Measurements from ENCODE around the gene GPANK1.

GPANK1 gene

GRCh38 chr6:31624070-31624469 lies 40.7 kb downstream of the GPANK1 start:
- CTCF ChIA-PET, result no interaction called here
- no peak for TF ChIP-seq FOXK2 (IDR thresholded peaks at IDR 0.05)
- no peak for TF ChIP-seq NFRKB (IDR thresholded peaks at IDR 0.05)
- no peak for TF ChIP-seq ZNF384 (IDR thresholded peaks at IDR 0.05)
- TF ChIP-seq BHLHE40 (IDR thresholded peaks at IDR 0.05; ENCODE audit: borderline replicate concordance), result no peak
- POLR2A ChIA-PET, result interaction anchor here (2.3 kb wide), 1 partner anchor 14 kb away, joined by 6 read pairs; no protein-coding TSS in a partner anchor
- DNase-seq (ENCODE audit: extremely low spot score), result no peak

- TF ChIP-seq HDGF (IDR thresholded peaks at IDR 0.05; ENCODE audit: borderline replicate concordance) (no peak), FOXM1 (IDR thresholded peaks at IDR 0.05; ENCODE audit: borderline replicate concordance) (no peak), NFRKB (IDR thresholded peaks at IDR 0.05) (no peak), L3MBTL2 (conservative IDR thresholded peaks at IDR 0.05) (no peak), ZNF384 (IDR thresholded peaks at IDR 0.05) (no peak), SUZ12 (IDR thresholded peaks at IDR 0.05) (no peak), TARDBP (IDR thresholded peaks at IDR 0.05) (no peak), SP1 (IDR thresholded peaks at IDR 0.05) (no peak), LEF1 (IDR thresholded peaks at IDR 0.05; ENCODE audit: borderline replicate concordance) (no peak), ELF4 (IDR thresholded peaks at IDR 0.05) (no peak), ARNT (IDR thresholded peaks at IDR 0.05) (no peak)
- TF ChIP-seq, protein P1, sequence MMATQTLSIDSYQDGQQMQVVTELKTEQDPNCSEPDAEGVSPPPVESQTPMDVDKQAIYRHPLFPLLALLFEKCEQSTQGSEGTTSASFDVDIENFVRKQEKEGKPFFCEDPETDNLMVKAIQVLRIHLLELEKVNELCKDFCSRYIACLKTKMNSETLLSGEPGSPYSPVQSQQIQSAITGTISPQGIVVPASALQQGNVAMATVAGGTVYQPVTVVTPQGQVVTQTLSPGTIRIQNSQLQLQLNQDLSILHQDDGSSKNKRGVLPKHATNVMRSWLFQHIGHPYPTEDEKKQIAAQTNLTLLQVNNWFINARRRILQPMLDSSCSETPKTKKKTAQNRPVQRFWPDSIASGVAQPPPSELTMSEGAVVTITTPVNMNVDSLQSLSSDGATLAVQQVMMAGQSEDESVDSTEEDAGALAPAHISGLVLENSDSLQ (IDR thresholded peaks at IDR 0.05), result no peak
- POLR2A ChIA-PET, result interaction anchor here (0.8 to 3.3 kb wide), 10 partner anchors 10 to 184 kb away, joined by 3 to 24 read pairs (median 7); partner anchors contain the start of genes ATP6V1G2, BAG6, C6orf47 and DDX39B
- DNase-seq (ENCODE audit: extremely low spot score), result no peak
- CTCF ChIA-PET, result interaction anchor here (0.7 to 1.1 kb wide), 2 partner anchors 38 to 76 kb away, joined by 3 to 4 read pairs; partner anchors contain the start of genes ATP6V1G2 and C6orf47
Measured at GRCh38 chr6:31622684-31623091, 42.1 kb downstream of the GPANK1 start.

DNA sequence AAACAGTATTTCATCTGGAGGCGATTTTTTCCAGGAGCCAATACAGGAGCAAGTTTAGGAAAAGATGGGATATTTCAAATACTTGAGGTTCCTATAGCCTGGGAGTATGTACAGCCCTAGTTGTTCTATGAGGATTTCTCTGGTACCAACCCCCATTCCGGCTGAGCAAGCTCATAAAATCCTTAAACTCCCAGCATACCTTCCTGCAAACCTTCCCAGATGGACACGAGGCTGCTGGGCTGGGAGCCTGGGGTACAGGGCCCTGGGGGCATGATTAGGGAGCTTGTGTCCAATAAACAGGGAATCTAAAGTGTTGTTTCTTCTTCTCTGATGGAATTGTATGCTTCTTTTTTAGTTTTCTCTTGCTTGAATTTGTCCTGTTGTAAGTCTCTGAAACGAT lies 42.8 kb downstream of the GPANK1 start:
- DNase-seq (ENCODE audit: extremely low spot score), result no peak
- ChIA-PET CTCF (interaction anchor here (1.1 kb wide), 2 partner anchors 24 to 39 kb away, joined by 3 to 4 read pairs; partner anchors contain the start of gene C6orf47), POLR2A (interaction anchor here (0.8 to 3.3 kb wide), 13 partner anchors 11 to 185 kb away, joined by 3 to 24 read pairs (median 6); partner anchors contain the start of genes ATP6V1G2, BAG6, C6orf47 and CSNK2B)
- TF ChIP-seq ARNT (IDR thresholded peaks at IDR 0.05) (no peak), HDGF (IDR thresholded peaks at IDR 0.05; ENCODE audit: borderline replicate concordance) (no peak), TARDBP (IDR thresholded peaks at IDR 0.05) (no peak), ELF4 (IDR thresholded peaks at IDR 0.05) (no peak), CTBP1 (IDR thresholded peaks at IDR 0.05; ENCODE audit: borderline replicate concordance) (no peak), L3MBTL2 (conservative IDR thresholded peaks at IDR 0.05) (no peak), SP1 (IDR thresholded peaks at IDR 0.05) (no peak), FOXM1 (IDR thresholded peaks at IDR 0.05; ENCODE audit: borderline replicate concordance) (no peak), NFRKB (IDR thresholded peaks at IDR 0.05) (no peak), SUZ12 (IDR thresholded peaks at IDR 0.05) (no peak), FOXK2 (IDR thresholded peaks at IDR 0.05) (no peak), FOXA1 (IDR thresholded peaks at IDR 0.05) (no peak), LEF1 (IDR thresholded peaks at IDR 0.05; ENCODE audit: borderline replicate concordance) (no peak), BHLHE40 (IDR thresholded peaks at IDR 0.05; ENCODE audit: borderline replicate concordance) (no peak)
- TF ChIP-seq, protein P1 (IDR thresholded peaks at IDR 0.05), result no peak

DNA sequence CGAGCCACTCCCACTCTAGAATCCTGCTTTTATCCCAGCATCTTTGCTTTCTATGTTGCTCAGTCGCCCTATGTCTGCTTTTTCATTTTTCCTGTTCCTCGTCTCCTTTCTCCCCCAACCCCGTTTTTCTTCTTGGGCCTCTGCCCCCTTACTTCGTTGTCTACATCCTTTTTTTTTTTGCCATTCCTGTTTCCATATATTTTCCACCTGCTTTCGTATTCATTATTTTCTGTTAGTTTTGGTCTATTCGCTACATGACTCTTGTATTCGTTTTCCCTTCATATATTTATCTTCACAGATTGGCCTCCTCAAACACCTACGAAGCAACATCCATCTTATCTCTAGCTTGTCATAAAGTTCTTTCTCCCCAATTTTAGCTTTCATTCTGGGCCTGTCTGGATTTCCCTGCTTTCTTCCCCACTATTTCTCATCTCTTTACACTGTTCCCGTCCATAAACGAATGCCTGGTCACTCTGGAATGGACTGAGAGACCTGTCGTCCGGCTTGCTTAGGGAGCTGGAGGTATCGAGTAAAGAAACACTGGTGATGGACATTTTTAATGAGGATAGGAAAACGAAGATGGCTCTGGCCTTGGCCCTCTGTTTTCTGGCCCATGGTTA lies 43.4 kb downstream of the GPANK1 start:
- ChIA-PET CTCF (interaction anchor here (1.1 kb wide), 2 partner anchors 23 to 39 kb away, joined by 3 to 4 read pairs; partner anchors contain the start of gene C6orf47), POLR2A (interaction anchor here (1.2 to 3.3 kb wide), 10 partner anchors 15 to 116 kb away, joined by 3 to 24 read pairs (median 8); partner anchors contain the start of genes ATP6V1G2, BAG6, C6orf47 and CSNK2B)
- no peak for DNase-seq (ENCODE audit: extremely low spot score)
- TF ChIP-seq LEF1 (IDR thresholded peaks at IDR 0.05; ENCODE audit: borderline replicate concordance) (no peak), FOXM1 (IDR thresholded peaks at IDR 0.05; ENCODE audit: borderline replicate concordance) (no peak), BHLHE40 (IDR thresholded peaks at IDR 0.05; ENCODE audit: borderline replicate concordance) (no peak), ZNF384 (IDR thresholded peaks at IDR 0.05) (no peak), TARDBP (IDR thresholded peaks at IDR 0.05) (no peak), CTBP1 (IDR thresholded peaks at IDR 0.05; ENCODE audit: borderline replicate concordance) (no peak), L3MBTL2 (conservative IDR thresholded peaks at IDR 0.05) (no peak), SUZ12 (IDR thresholded peaks at IDR 0.05) (no peak), NFRKB (IDR thresholded peaks at IDR 0.05) (no peak), HDGF (IDR thresholded peaks at IDR 0.05; ENCODE audit: borderline replicate concordance) (no peak), ARNT (IDR thresholded peaks at IDR 0.05) (no peak), SP1 (IDR thresholded peaks at IDR 0.05) (no peak), ELF4 (IDR thresholded peaks at IDR 0.05) (no peak)
- TF ChIP-seq, protein P1 (IDR thresholded peaks at IDR 0.05), result no peak

DNA sequence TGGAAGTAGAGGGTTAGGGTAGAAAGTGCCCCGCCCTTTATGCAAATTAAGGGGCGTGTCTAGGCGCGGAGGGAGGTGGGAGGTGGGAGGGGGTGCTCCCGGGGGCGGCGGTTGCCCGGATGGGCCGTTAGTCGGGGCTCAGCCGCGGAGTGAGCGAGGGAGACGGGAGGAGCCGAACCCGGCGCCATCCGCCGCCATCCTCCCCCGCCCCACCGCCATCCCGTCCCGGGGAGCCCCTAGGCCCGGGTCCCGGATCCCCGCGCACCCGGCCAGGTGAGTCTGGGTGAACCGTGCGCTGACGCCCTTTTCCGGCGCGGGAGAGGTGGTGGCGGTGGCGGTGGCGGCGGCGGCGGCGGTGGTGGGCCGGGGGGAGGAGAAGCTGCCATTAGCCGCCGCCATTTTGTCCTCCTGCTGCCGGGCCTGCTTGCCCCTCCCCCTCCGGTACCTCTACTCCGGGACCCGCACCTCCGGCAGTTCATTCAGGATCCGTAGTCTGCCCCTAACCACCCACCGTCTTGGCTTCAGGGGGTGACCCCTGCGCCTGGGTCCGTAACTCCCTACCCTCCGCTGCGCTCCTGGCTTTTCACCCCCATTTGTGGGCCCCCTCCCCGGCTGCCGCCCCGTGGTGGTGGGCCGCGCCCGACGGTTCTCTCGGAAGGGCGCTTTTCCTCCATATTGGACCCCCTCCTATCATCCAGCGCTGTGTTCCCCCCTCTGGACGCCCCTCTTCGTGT lies 44.0 kb downstream of the GPANK1 start, which contains the start of gene PRRC2A:
Gene PRRC2A (plus strand): TSS at position 130 of the 734 bp plus-strand sequence. CDS start 2,075 bp downstream, outside the sequence.
- CTCF ChIA-PET, result interaction anchor here (1.1 kb wide), 1 partner anchor 22 kb away, joined by 3 read pairs; no protein-coding TSS in a partner anchor
- TF ChIP-seq NFRKB (IDR thresholded peaks at IDR 0.05) (peak; percentile 91), CTBP1 (IDR thresholded peaks at IDR 0.05; ENCODE audit: borderline replicate concordance) (no peak), SUZ12 (IDR thresholded peaks at IDR 0.05) (no peak), ARNT (IDR thresholded peaks at IDR 0.05) (no peak), FOXK2 (IDR thresholded peaks at IDR 0.05) (no peak)
- POLR2A ChIA-PET, result interaction anchor here (1.0 to 3.3 kb wide), 9 partner anchors 15 to 117 kb away, joined by 3 to 24 read pairs (median 8); partner anchors contain the start of genes ATP6V1G2, BAG6, C6orf47 and CSNK2B
- DNase-seq (ENCODE audit: extremely low spot score), result peak; percentile 74

Data from HEK293T (cell line).